ENCODE data around the gene NR1H3.

The NR1H3 gene

GRCh38 chr11:47269829-47270305 is 12.1 kb downstream of the NR1H3 start, which contains the start of gene MADD:
Gene MADD, plus strand, starts transcription at chr11:47270133.
- DNase-seq (ENCODE audit: low read depth, low spot score): no peak

- peak; percentile 66 for DNase-seq (ENCODE audit: low read depth, low spot score)
Measured at GRCh38 chr11:47270331-47271271, 12.8 kb downstream of the NR1H3 start.

GRCh38 chr11:47271328-47271727 is 13.5 kb downstream of the NR1H3 start:
- no peak for DNase-seq (ENCODE audit: low read depth, low spot score)

GRCh38 chr11:47271961-47272661 is 14.3 kb downstream of the NR1H3 start:
- no peak for DNase-seq (ENCODE audit: low read depth, low spot score)

- no peak for DNase-seq (ENCODE audit: low read depth, low spot score)
Measured at GRCh38 chr11:47272706-47273105, 14.9 kb downstream of the NR1H3 start.

GRCh38 chr11:47274495-47275235 is 16.9 kb downstream of the NR1H3 start:
- no peak for DNase-seq (ENCODE audit: low read depth, low spot score)

GRCh38 chr11:47276923-47277322 is 19.1 kb downstream of the NR1H3 start:
- no peak for DNase-seq (ENCODE audit: low read depth, low spot score)

GRCh38 chr11:47278058-47278457 is 20.3 kb downstream of the NR1H3 start:
- DNase-seq (ENCODE audit: low read depth, low spot score): no peak

- no peak for DNase-seq (ENCODE audit: low read depth, low spot score)
Measured at GRCh38 chr11:47278769-47279168, 21.0 kb downstream of the NR1H3 start.

- DNase-seq (ENCODE audit: low read depth, low spot score): no peak
Measured at GRCh38 chr11:47280099-47280498, 22.3 kb downstream of the NR1H3 start.

- DNase-seq (ENCODE audit: low read depth, low spot score): no peak
Measured at GRCh38 chr11:47280860-47281259, 23.1 kb downstream of the NR1H3 start.

- no peak for DNase-seq (ENCODE audit: low read depth, low spot score)
Measured at GRCh38 chr11:47282462-47282861, 24.7 kb downstream of the NR1H3 start.

GRCh38 chr11:47284151-47284550 is 26.4 kb downstream of the NR1H3 start:
- no peak for DNase-seq (ENCODE audit: low read depth, low spot score)

- DNase-seq (ENCODE audit: low read depth, low spot score): no peak
Measured at GRCh38 chr11:47285969-47286770, 28.4 kb downstream of the NR1H3 start.

- DNase-seq (ENCODE audit: low read depth, low spot score): no peak
Measured at GRCh38 chr11:47288066-47288465, 30.3 kb downstream of the NR1H3 start.

GRCh38 chr11:47289856-47290255 is 32.1 kb downstream of the NR1H3 start:
- no peak for DNase-seq (ENCODE audit: low read depth, low spot score)

GRCh38 chr11:47295385-47295784 is 37.6 kb downstream of the NR1H3 start:
- no peak for DNase-seq (ENCODE audit: low read depth, low spot score)

- no peak for DNase-seq (ENCODE audit: low read depth, low spot score)
Measured at GRCh38 chr11:47296045-47296444, 38.2 kb downstream of the NR1H3 start.

GRCh38 chr11:47299078-47299477 is 41.3 kb downstream of the NR1H3 start:
- DNase-seq (ENCODE audit: low read depth, low spot score): no peak

GRCh38 chr11:47302853-47303252 is 45.1 kb downstream of the NR1H3 start:
- DNase-seq (ENCODE audit: low read depth, low spot score): no peak
